Immature natural killer cell (primary cell): ENCODE data around the gene LAMA3. TPM values are rescaled to one million over a fixed set of nuclear protein-coding genes. Genes with fewer than 3 reads are reported as not detected.
A peak's percentile ranks its signal among the peaks of the same experiment; 100 is the strongest.

ENCODE experiments used
- DNase-seq, 3 donors: peaks; one replicate each; pipeline ENCODE4 v3.0.0; 2022; ENCODE audit warnings: mixed read lengths in 1 of 3
- H3K27ac Mint-ChIP-seq, 6 donors: one replicate each; pipeline ENCODE4 v1.8.0; 2020; ENCODE audit warnings: mixed read lengths in 6 of 6, mild to moderate bottlenecking in 5 of 6, inconsistent platforms in 4 of 6, moderate library complexity in 3 of 6
- H3K27me3 Mint-ChIP-seq, 3 donors: one replicate each; pipeline ENCODE4 v1.8.0; 2020 to 2021; ENCODE audit warnings: low read depth in 3 of 3, mild to moderate bottlenecking in 3 of 3, mixed read lengths in 3 of 3, moderate library complexity in 3 of 3, inconsistent platforms in 1 of 3
- H3K36me3 Mint-ChIP-seq, 3 donors: one replicate each; pipeline ENCODE4 v1.8.0; 2020; ENCODE audit warnings: mixed read lengths in 3 of 3, inconsistent platforms in 2 of 3, mild to moderate bottlenecking in 2 of 3
- H3K4me1 Mint-ChIP-seq, 2 donors: one replicate each; pipeline ENCODE4 v1.8.0; 2020; ENCODE audit warnings: inconsistent platforms in 2 of 2, mild to moderate bottlenecking in 2 of 2, mixed read lengths in 2 of 2, moderate library complexity in 1 of 2
- H3K4me3 Mint-ChIP-seq, 5 donors: one replicate each; pipeline ENCODE4 v1.8.0; 2020; ENCODE audit warnings: mild to moderate bottlenecking in 5 of 5, mixed read lengths in 5 of 5, inconsistent platforms in 3 of 5, moderate library complexity in 3 of 5
- H3K9me3 Mint-ChIP-seq, 6 donors: one replicate each; pipeline ENCODE4 v1.8.0; 2020; ENCODE audit warnings: mild to moderate bottlenecking in 6 of 6, mixed read lengths in 6 of 6, inconsistent platforms in 4 of 6, moderate library complexity in 3 of 6
- polyA plus RNA-seq, 3 donors: library from polyadenylated mRNA; unstranded; fragments of 300-500 nt; fragmentation: Illumina TruSeq; gene quantifications; one replicate each; pipeline ENCODE4 v1.2.3, GENCODE V29; 2021

Gene LAMA3
- polyA plus RNA-seq, 3 donors from 2014 or later: not detected

- no peak for DNase-seq
- Mint-ChIP-seq H3K36me3 (peaks cover 0 to 4% (median 0%) of the 10 kb centered on the region in 3 donors), H3K4me1 (no peaks in the 10 kb centered on the region), H3K27ac (no peak overlapping the region), H3K9me3 (no peaks in the 10 kb centered on the region), H3K27me3 (peaks cover 0 to 1% (median 0%) of the 10 kb centered on the region in 3 donors), H3K4me3 (no peak overlapping the region)
These were observed 264.7 kb downstream of the LAMA3 start for GRCh38 chr18:23953984-23954383.

- H3K4me1 Mint-ChIP-seq: no peaks in the 10 kb centered on the region
- no peak for DNase-seq
- H3K36me3 Mint-ChIP-seq: peaks cover 0 to 4% (median 0%) of the 10 kb centered on the region in 3 donors
- no peak overlapping the region for H3K4me3 Mint-ChIP-seq
- no peaks in the 10 kb centered on the region for H3K9me3 Mint-ChIP-seq
- H3K27ac Mint-ChIP-seq: no peak overlapping the region
- H3K27me3 Mint-ChIP-seq: peaks cover 0 to 3% (median 1%) of the 10 kb centered on the region in 3 donors
These were observed 267.2 kb downstream of the LAMA3 start for GRCh38 chr18:23956483-23956882.

GRCh38 chr18:23958036-23958435 is 268.8 kb downstream of the LAMA3 start:
- no peaks in the 10 kb centered on the region for H3K9me3 Mint-ChIP-seq
- H3K4me1 Mint-ChIP-seq: no peaks in the 10 kb centered on the region
- no peak overlapping the region for H3K4me3 Mint-ChIP-seq
- peaks cover 0 to 3% (median 1%) of the 10 kb centered on the region in 3 donors for H3K27me3 Mint-ChIP-seq
- no peaks in the 10 kb centered on the region for H3K36me3 Mint-ChIP-seq
- no peak overlapping the region for H3K27ac Mint-ChIP-seq
- no peak for DNase-seq

- Mint-ChIP-seq H3K4me1 (peaks cover 28 to 39% of the 10 kb centered on the region in 2 donors), H3K4me3 (no peak overlapping the region), H3K27me3 (peaks cover 4 to 8% (median 6%) of the 10 kb centered on the region in 3 donors), H3K36me3 (no peaks in the 10 kb centered on the region), H3K9me3 (no peaks in the 10 kb centered on the region), H3K27ac (peak overlapping the region in 1 of 6 donors; percentile 38)
- DNase-seq: peak in 1 of 3 donors; percentile 7
These were observed 274.4 kb downstream of the LAMA3 start for GRCh38 chr18:23963443-23964165.

- Mint-ChIP-seq H3K27me3 (peaks cover 4 to 8% (median 6%) of the 10 kb centered on the region in 3 donors), H3K4me3 (peak overlapping the region in 1 of 5 donors; percentile 11), H3K36me3 (no peaks in the 10 kb centered on the region), H3K9me3 (no peaks in the 10 kb centered on the region), H3K4me1 (peaks cover 37 to 48% of the 10 kb centered on the region in 2 donors), H3K27ac (peak overlapping the region in 3 of 6 donors; percentile 36 to 72 (median 38))
- DNase-seq: no peak
These were observed 275.3 kb downstream of the LAMA3 start for GRCh38 chr18:23964282-23965238.

GRCh38 chr18:23966909-23967308 is 277.7 kb downstream of the LAMA3 start:
- H3K27me3 Mint-ChIP-seq: peaks cover 4 to 9% (median 4%) of the 10 kb centered on the region in 3 donors
- peak overlapping the region; percentile 0 to 84 (median 50) for H3K27ac Mint-ChIP-seq
- H3K4me1 Mint-ChIP-seq: peaks cover 51 to 66% of the 10 kb centered on the region in 2 donors
- H3K4me3 Mint-ChIP-seq: peak overlapping the region; percentile 5 to 79 (median 65)
- no peaks in the 10 kb centered on the region for H3K36me3 Mint-ChIP-seq
- H3K9me3 Mint-ChIP-seq: no peaks in the 10 kb centered on the region
- DNase-seq: peak in 1 of 3 donors; percentile 5

- DNase-seq: peak; percentile 73 to 84 (median 81)
- no peaks in the 10 kb centered on the region for H3K36me3 Mint-ChIP-seq
- peaks cover 4 to 9% (median 4%) of the 10 kb centered on the region in 3 donors for H3K27me3 Mint-ChIP-seq
- H3K27ac Mint-ChIP-seq: peak overlapping the region; percentile 57 to 84 (median 74)
- peaks cover 51 to 67% of the 10 kb centered on the region in 2 donors for H3K4me1 Mint-ChIP-seq
- peak overlapping the region; percentile 65 to 79 (median 70) for H3K4me3 Mint-ChIP-seq
- no peaks in the 10 kb centered on the region for H3K9me3 Mint-ChIP-seq
These were observed 278.3 kb downstream of the LAMA3 start for GRCh38 chr18:23967321-23968089.

- Mint-ChIP-seq H3K4me3 (peak overlapping the region; percentile 65 to 79 (median 70)), H3K4me1 (peaks cover 51 to 64% of the 10 kb centered on the region in 2 donors), H3K27ac (peak overlapping the region in 2 of 6 donors; percentile 37 to 65), H3K36me3 (no peaks in the 10 kb centered on the region), H3K27me3 (peaks cover 4 to 10% (median 5%) of the 10 kb centered on the region in 3 donors), H3K9me3 (no peaks in the 10 kb centered on the region)
- no peak for DNase-seq
These were observed 279.7 kb downstream of the LAMA3 start for GRCh38 chr18:23968638-23969604.

- Mint-ChIP-seq H3K4me3 (peak overlapping the region in 2 of 5 donors; percentile 15 to 22), H3K36me3 (no peaks in the 10 kb centered on the region), H3K27me3 (peaks cover 4 to 11% (median 7%) of the 10 kb centered on the region in 3 donors), H3K27ac (peak overlapping the region in 1 of 6 donors; percentile 15), H3K4me1 (peaks cover 51 to 57% of the 10 kb centered on the region in 2 donors), H3K9me3 (peaks cover 0 to 2% (median 0%) of the 10 kb centered on the region in 6 donors)
- DNase-seq: no peak
These were observed 280.4 kb downstream of the LAMA3 start for GRCh38 chr18:23969664-23970063.

- H3K27me3 Mint-ChIP-seq: peaks cover 4 to 13% (median 7%) of the 10 kb centered on the region in 3 donors
- peaks cover 0 to 2% (median 0%) of the 10 kb centered on the region in 6 donors for H3K9me3 Mint-ChIP-seq
- H3K4me3 Mint-ChIP-seq: peak overlapping the region; percentile 33 to 78 (median 49)
- peak overlapping the region in 4 of 6 donors; percentile 22 to 89 (median 67) for H3K27ac Mint-ChIP-seq
- peak; percentile 35 to 55 (median 35) for DNase-seq
- H3K4me1 Mint-ChIP-seq: peaks cover 47 to 53% of the 10 kb centered on the region in 2 donors
- no peaks in the 10 kb centered on the region for H3K36me3 Mint-ChIP-seq
These were observed 281.2 kb downstream of the LAMA3 start for GRCh38 chr18:23970161-23971096.

GRCh38 chr18:23971097-23971440 is 281.8 kb downstream of the LAMA3 start:
- Mint-ChIP-seq H3K4me3 (peak overlapping the region in 2 of 5 donors; percentile 77 to 78), H3K27ac (peak overlapping the region in 2 of 6 donors; percentile 58 to 89), H3K4me1 (peaks cover 45 to 50% of the 10 kb centered on the region in 2 donors), H3K36me3 (peaks cover 0 to 3% (median 0%) of the 10 kb centered on the region in 3 donors), H3K9me3 (peaks cover 0 to 2% (median 0%) of the 10 kb centered on the region in 6 donors), H3K27me3 (peaks cover 4 to 17% (median 8%) of the 10 kb centered on the region in 3 donors)
- no peak for DNase-seq
